IPS DF 19.7 (cell line): ENCODE measurements around the gene PSMG1.

Experiments used
- DNase-seq: peaks from one replicate; pipeline ENCODE4 v3.0.0-alpha.2; 2013; ENCODE audit warnings: low read depth, low spot score

The PSMG1 gene

GRCh38 chr21:39188521-39189139, 5.4 kb upstream of the PSMG1 start:
- DNase-seq: no peak

- DNase-seq: no peak
These were observed 3.9 kb upstream of the PSMG1 start for GRCh38 chr21:39187141-39187540.

GRCh38 chr21:39186676-39187075, 3.4 kb upstream of the PSMG1 start:
- DNase-seq: no peak

GRCh38 chr21:39185157-39185556, 1.9 kb upstream of the PSMG1 start:
- DNase-seq: no peak

GRCh38 chr21:39184050-39184980, 1.1 kb upstream of the PSMG1 start:
- DNase-seq: no peak

- no peak for DNase-seq
These were observed 573 bp downstream of the PSMG1 start for GRCh38 chr21:39182484-39183271.

- no peak for DNase-seq
These were observed 1.2 kb downstream of the PSMG1 start for GRCh38 chr21:39182016-39182415.

GRCh38 chr21:39181205-39181818, 1.9 kb downstream of the PSMG1 start:
- no peak for DNase-seq

- DNase-seq: no peak
These were observed 2.7 kb downstream of the PSMG1 start for GRCh38 chr21:39180429-39181019.

- no peak for DNase-seq
These were observed 4.8 kb downstream of the PSMG1 start for GRCh38 chr21:39178421-39178820.

- DNase-seq: no peak
These were observed 7.0 kb downstream of the PSMG1 start for GRCh38 chr21:39176271-39176709.

- no peak for DNase-seq
These were observed 7.6 kb downstream of the PSMG1 start for GRCh38 chr21:39175665-39176064.

- no peak for DNase-seq
These were observed 8.1 kb downstream of the PSMG1 start for GRCh38 chr21:39175154-39175553.

GRCh38 chr21:39173716-39174680, 9.3 kb downstream of the PSMG1 start:
- no peak for DNase-seq

GRCh38 chr21:39169906-39170305, 13.3 kb downstream of the PSMG1 start:
- no peak for DNase-seq

GRCh38 chr21:39168800-39169199, 14.5 kb downstream of the PSMG1 start:
- no peak for DNase-seq

- DNase-seq: no peak
These were observed 18.7 kb downstream of the PSMG1 start for GRCh38 chr21:39164523-39164922.

GRCh38 chr21:39161064-39161463, 22.2 kb downstream of the PSMG1 start:
- no peak for DNase-seq

GRCh38 chr21:39159342-39160063, 23.7 kb downstream of the PSMG1 start:
- no peak for DNase-seq
